Caco-2 (cell line): ENCODE data around the gene MCM3AP. TPM values are rescaled to one million over a fixed set of nuclear protein-coding genes. Genes with fewer than 3 reads are reported as not detected.
"Not testable (repeated sequence)": the region's sequence is repeated elsewhere in the genome, so short reads cannot be mapped to it uniquely, and the experiment has no call there.

Source experiments
- BruUV-seq: library from RNA; stranded (reverse); fragments of 400-500 nt; replicated peaks from 2 replicates; lab custom pipeline; 2021; lab: Mats Ljungman, UMichigan
- CTCF ChIA-PET: fragments of 300-600 bp; sonication (Branson Sonifier 250); formaldehyde crosslinking; loops from one replicate; lab custom pipeline; 2022; ENCODE audit warnings: antibody characterized with exemption; lab: Charles Lee
- POLR2A ChIA-PET: fragments of 300-600 bp; sonication (Branson Sonifier 250); formaldehyde crosslinking; loops from one replicate; lab custom pipeline; 2022; ENCODE audit warnings: antibody characterized with exemption; lab: Charles Lee
- DNase-seq, 2 experiments: peaks; one replicate each; pipeline versions ENCODE4 v3.0.0 to v3.0.0-alpha.2; 2020 to 2022
- H3K27me3 ChIP-seq: replicated peaks from 2 replicates; pipeline ENCODE4 v1.6.0; 2011; ENCODE audit warnings: low read length; ENCODE audit not compliant: control insufficient read depth, insufficient read depth
- H3K36me3 ChIP-seq: 2 replicates; pipeline ENCODE4 v1.5.1; 2011; ENCODE audit warnings: low read length; ENCODE audit not compliant: control insufficient read depth, insufficient read depth
- H3K4me1 ChIP-seq: fragments of 250-450 bp; sonication (Bioruptor Pico); 2 replicates; pipeline ENCODE4 v1.5.1; 2020; ENCODE audit warnings: mild to moderate bottlenecking
- H3K4me3 ChIP-seq: 2 replicates; pipeline ENCODE4 v1.5.1; 2011; ENCODE audit warnings: low read depth, mild to moderate bottlenecking, control low read depth, low read length
- H3K9me3 ChIP-seq: fragments of 250-450 bp; sonication (Bioruptor Pico); 2 replicates; pipeline ENCODE4 v1.5.1; 2020; ENCODE audit warnings: mild to moderate bottlenecking, moderate library complexity
- H3K27ac Mint-ChIP-seq: one replicate; pipeline ENCODE4 v1.8.0; 2022; ENCODE audit warnings: mixed read lengths; ENCODE audit not compliant: unreplicated experiment
- H3K27me3 Mint-ChIP-seq: one replicate; pipeline ENCODE4 v1.8.0; 2022; ENCODE audit warnings: mixed read lengths; ENCODE audit not compliant: insufficient read depth, unreplicated experiment
- H3K36me3 Mint-ChIP-seq: one replicate; pipeline ENCODE4 v1.8.0; 2022; ENCODE audit warnings: mild to moderate bottlenecking, mixed read lengths; ENCODE audit not compliant: insufficient read depth, unreplicated experiment
- H3K4me1 Mint-ChIP-seq: one replicate; pipeline ENCODE4 v1.8.0; 2022; ENCODE audit warnings: low read depth, mixed read lengths; ENCODE audit not compliant: unreplicated experiment
- H3K4me3 Mint-ChIP-seq: one replicate; pipeline ENCODE4 v1.8.0; 2022; ENCODE audit warnings: mild to moderate bottlenecking, moderate library complexity, mixed read lengths; ENCODE audit not compliant: unreplicated experiment
- H3K9me3 Mint-ChIP-seq: one replicate; pipeline ENCODE4 v1.8.0; 2022; ENCODE audit warnings: mixed read lengths; ENCODE audit not compliant: unreplicated experiment
- CTCF ChIP-seq, 2 experiments: fragments of 200-600 bp in 1 of 2; IDR thresholded peaks; 1 replicate in 1 of 2; 2 replicates in 1 of 2; pipeline versions ENCODE4 v1.5.1 to v1.8.0; 2011 to 2022; ENCODE audit warnings: antibody characterized with exemption in 1 of 2, control low read depth in 1 of 2, inconsistent platforms in 1 of 2, low read depth in 1 of 2, low read length in 1 of 2, mild to moderate bottlenecking in 1 of 2, moderate library complexity in 1 of 2; ENCODE audit not compliant: insufficient read depth in 1 of 2, severe bottlenecking in 1 of 2, unreplicated experiment in 1 of 2
- intact Hi-C: fragments of 100-400 bp; cut with micrococcal nuclease; formaldehyde crosslinking; loops from one replicate; pipeline ENCODE4 v1.10.0; 2022; ENCODE audit not compliant: unreplicated experiment
- total RNA-seq: library from RNA; stranded (reverse); gene quantifications from 2 replicates; pipeline ENCODE4 v1.2.3, GENCODE V29; 2022

The MCM3AP gene
- total RNA-seq, 1 experiment from 2014 or later: 88.1 TPM

GRCh38 chr21:46243325-46243724 lies 42.1 kb downstream of the MCM3AP start:
- Mint-ChIP-seq H3K36me3 (peaks cover 87% of the 10 kb centered on the region), H3K27me3 (no peaks in the 10 kb centered on the region), H3K27ac (no peak overlapping the region), H3K4me3 (no peak overlapping the region), H3K4me1 (peaks cover 5% of the 10 kb centered on the region), H3K9me3 (no peaks in the 10 kb centered on the region)
- ChIA-PET CTCF (interaction anchor here (0.5 kb wide), 1 partner anchor 687 kb away, joined by 4 read pairs; no protein-coding TSS in a partner anchor), POLR2A (no interaction called here)
- Histone ChIP-seq H3K27me3 (no peaks in the 10 kb centered on the region), H3K4me3 (no peak overlapping the region), H3K36me3 (peaks cover 10% of the 10 kb centered on the region), H3K9me3 (no peaks in the 10 kb centered on the region), H3K4me1 (no peaks in the 10 kb centered on the region)
- intact Hi-C loops: no loop called here
- DNase-seq: no peak
- no TSS peak for BruUV-seq
- no peak for TF ChIP-seq CTCF (IDR thresholded peaks at IDR 0.05; ENCODE audit: insufficient read depth in 1 of 2, low read depth in 1 of 2, low read length in 1 of 2, severe bottlenecking in 1 of 2, unreplicated experiment in 1 of 2)

- H3K9me3 Mint-ChIP-seq, H3K4me3 ChIP-seq, DNase-seq, BruUV-seq, H3K27ac Mint-ChIP-seq, H3K36me3 ChIP-seq, intact Hi-C loops, H3K4me1 ChIP-seq, H3K27me3 ChIP-seq, H3K27me3 Mint-ChIP-seq, H3K4me3 Mint-ChIP-seq, CTCF ChIA-PET, H3K4me1 Mint-ChIP-seq, H3K9me3 ChIP-seq, POLR2A ChIA-PET: not testable (repeated sequence)
- peaks cover 76% of the 10 kb centered on the region for H3K36me3 Mint-ChIP-seq
These were observed 43.8 kb downstream of the MCM3AP start for GRCh38 chr21:46241577-46241976.

GRCh38 chr21:46239817-46240325 lies 45.5 kb downstream of the MCM3AP start:
- ChIA-PET POLR2A (interaction anchor here (0.6 kb wide), 1 partner anchor 9 kb away, joined by 3 read pairs; no protein-coding TSS in a partner anchor), CTCF (no interaction called here)
- BruUV-seq: no TSS peak

More at GRCh38 chr21:46239817-46240325, 45.5 kb downstream of the MCM3AP start:
- Histone ChIP-seq H3K36me3 (peaks cover 6% of the 10 kb centered on the region), H3K4me1 (no peaks in the 10 kb centered on the region), H3K4me3 (no peak overlapping the region), H3K27me3 (no peaks in the 10 kb centered on the region), H3K9me3 (no peaks in the 10 kb centered on the region)
- no peak overlapping the region for H3K27ac Mint-ChIP-seq
- H3K36me3 Mint-ChIP-seq: peaks cover 69% of the 10 kb centered on the region
- no peak for DNase-seq
- H3K4me3 Mint-ChIP-seq: no peak overlapping the region
- TF ChIP-seq CTCF (IDR thresholded peaks at IDR 0.05; ENCODE audit: insufficient read depth in 1 of 2, low read depth in 1 of 2, low read length in 1 of 2, severe bottlenecking in 1 of 2, unreplicated experiment in 1 of 2): no peak
- intact Hi-C loops: no loop called here
- no peaks in the 10 kb centered on the region for H3K27me3 Mint-ChIP-seq
- H3K9me3 Mint-ChIP-seq: no peaks in the 10 kb centered on the region
- peaks cover 5% of the 10 kb centered on the region for H3K4me1 Mint-ChIP-seq
